BJ (cell line): ENCODE results near the gene RMI1. TPM values are rescaled to one million over a fixed set of nuclear protein-coding genes. Genes with fewer than 3 reads are reported as not detected.

ENCODE experiments used
- CTCF ChIA-PET: fragments of 350-600 bp; formaldehyde crosslinking; extraction: SDS; loops from one replicate; lab custom pipeline; 2021; ENCODE audit warnings: antibody characterized with exemption, inconsistent platforms; lab: Yijun Ruan, JAX
- POLR2A ChIA-PET: fragments of 300-600 bp; sonication (Branson Sonifier 250); formaldehyde crosslinking; extraction: SDS; loops from one replicate; lab custom pipeline; 2021; ENCODE audit warnings: antibody characterized with exemption; lab: Charles Lee
- DNase-seq: peaks from one replicate; pipeline ENCODE4 v3.0.0-alpha.2; 2011; ENCODE audit warnings: low read depth
- H3K27me3 ChIP-seq: 2 replicates; pipeline ENCODE4 v1.6.0; 2011; ENCODE audit warnings: low read length; ENCODE audit not compliant: control insufficient read depth, insufficient read depth
- H3K36me3 ChIP-seq: 2 replicates; pipeline ENCODE4 v1.5.1; 2011; ENCODE audit warnings: low read length; ENCODE audit not compliant: control insufficient read depth, insufficient read depth
- H3K4me3 ChIP-seq: 2 replicates; pipeline ENCODE4 v1.5.1; 2011; ENCODE audit warnings: low read depth, mild to moderate bottlenecking, control low read depth, low read length
- polyA plus RNA-seq: library from polyadenylated mRNA; depleted of rRNA; stranded (reverse); fragments of >200 nt; gene quantifications from 2 replicates; pipeline ENCODE4 v1.2.3, GENCODE V29; 2011
- TF ChIP-seq, protein P1 (sequence below): IDR thresholded peaks from 2 replicates; pipeline ENCODE4 v1.5.1; 2011; ENCODE audit warnings: low read depth, mild to moderate bottlenecking, control low read depth, inconsistent platforms, low read length, moderate library complexity; ENCODE audit not compliant: insufficient read depth

Gene RMI1
- polyA plus RNA-seq, 1 experiment = 0.76 TPM

- ChIA-PET CTCF (interaction anchor here (1.7 kb wide), 1 partner anchor 295 kb away, joined by 9 read pairs; no protein-coding TSS in a partner anchor), POLR2A (interaction anchor here (0.6 kb wide), 1 partner anchor 224 kb away, joined by 4 read pairs; no protein-coding TSS in a partner anchor)
- Histone ChIP-seq H3K36me3 (peaks cover 11% of the 10 kb centered on the region), H3K27me3 (no peaks in the 10 kb centered on the region), H3K4me3 (no peak overlapping the region)
- TF ChIP-seq, protein P1, sequence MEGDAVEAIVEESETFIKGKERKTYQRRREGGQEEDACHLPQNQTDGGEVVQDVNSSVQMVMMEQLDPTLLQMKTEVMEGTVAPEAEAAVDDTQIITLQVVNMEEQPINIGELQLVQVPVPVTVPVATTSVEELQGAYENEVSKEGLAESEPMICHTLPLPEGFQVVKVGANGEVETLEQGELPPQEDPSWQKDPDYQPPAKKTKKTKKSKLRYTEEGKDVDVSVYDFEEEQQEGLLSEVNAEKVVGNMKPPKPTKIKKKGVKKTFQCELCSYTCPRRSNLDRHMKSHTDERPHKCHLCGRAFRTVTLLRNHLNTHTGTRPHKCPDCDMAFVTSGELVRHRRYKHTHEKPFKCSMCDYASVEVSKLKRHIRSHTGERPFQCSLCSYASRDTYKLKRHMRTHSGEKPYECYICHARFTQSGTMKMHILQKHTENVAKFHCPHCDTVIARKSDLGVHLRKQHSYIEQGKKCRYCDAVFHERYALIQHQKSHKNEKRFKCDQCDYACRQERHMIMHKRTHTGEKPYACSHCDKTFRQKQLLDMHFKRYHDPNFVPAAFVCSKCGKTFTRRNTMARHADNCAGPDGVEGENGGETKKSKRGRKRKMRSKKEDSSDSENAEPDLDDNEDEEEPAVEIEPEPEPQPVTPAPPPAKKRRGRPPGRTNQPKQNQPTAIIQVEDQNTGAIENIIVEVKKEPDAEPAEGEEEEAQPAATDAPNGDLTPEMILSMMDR = no peak
- no peak for DNase-seq
Measured at GRCh38 chr9:83966209-83966582, 14.4 kb upstream of the RMI1 start.

- H3K27me3 ChIP-seq = no peaks in the 10 kb centered on the region
- no peak for DNase-seq
- ChIA-PET CTCF (interaction anchor here (1.6 kb wide), 1 partner anchor 294 kb away, joined by 6 read pairs; no protein-coding TSS in a partner anchor), POLR2A (interaction anchor here (0.6 kb wide), 1 partner anchor 223 kb away, joined by 4 read pairs; no protein-coding TSS in a partner anchor)
- TF ChIP-seq, protein P1 = no peak
- peaks cover 15% of the 10 kb centered on the region for H3K36me3 ChIP-seq
- no peak overlapping the region for H3K4me3 ChIP-seq
Measured at GRCh38 chr9:83967073-83967472, 13.5 kb upstream of the RMI1 start.

- no peaks in the 10 kb centered on the region for H3K27me3 ChIP-seq
- ChIA-PET POLR2A (no interaction called here), CTCF (no interaction called here)
- no peak overlapping the region for H3K4me3 ChIP-seq
- DNase-seq = no peak
- peaks cover 22% of the 10 kb centered on the region for H3K36me3 ChIP-seq
- TF ChIP-seq, protein P1 = no peak
Measured at GRCh38 chr9:83969602-83970001, 11.0 kb upstream of the RMI1 start.

GRCh38 chr9:83971485-83971884 lies 9.1 kb upstream of the RMI1 start:
- no peaks in the 10 kb centered on the region for H3K27me3 ChIP-seq
- TF ChIP-seq, protein P1 = no peak
- no peak overlapping the region for H3K4me3 ChIP-seq
- peaks cover 29% of the 10 kb centered on the region for H3K36me3 ChIP-seq
- ChIA-PET CTCF (interaction anchor here (0.6 to 1.0 kb wide), 2 partner anchors 9 to 35 kb away, joined by 3 to 4 read pairs; no protein-coding TSS in a partner anchor), POLR2A (no interaction called here)
- no peak for DNase-seq

GRCh38 chr9:83972286-83972685 lies 8.3 kb upstream of the RMI1 start:
- ChIA-PET CTCF (interaction anchor here (0.9 to 1.2 kb wide), 2 partner anchors 12 to 35 kb away, joined by 3 to 7 read pairs; no protein-coding TSS in a partner anchor), POLR2A (interaction anchor here (0.5 kb wide), 1 partner anchor 13 kb away, joined by 12 read pairs; no protein-coding TSS in a partner anchor)
- Histone ChIP-seq H3K4me3 (no peak overlapping the region), H3K27me3 (no peaks in the 10 kb centered on the region), H3K36me3 (peaks cover 28% of the 10 kb centered on the region)
- DNase-seq = no peak
- TF ChIP-seq, protein P1 = no peak
